B cell (primary cell): ENCODE results near the gene FSTL5.

ENCODE experiments used
- CTCF ChIP-seq: fragments of 200-600 bp; IDR thresholded peaks from one replicate; pipeline ENCODE4 v1.8.0; 2022; ENCODE audit warnings: antibody characterized with exemption, mild to moderate bottlenecking
- EZH2 ChIP-seq: IDR thresholded peaks from 2 replicates; pipeline ENCODE4 v1.6.1; 2012; ENCODE audit warnings: borderline replicate concordance, low read depth, mild to moderate bottlenecking, moderate library complexity, low read length; ENCODE audit not compliant: insufficient read depth, poor library complexity, severe bottlenecking

GRCh38 chr4:161601011-161601410 lies 562.8 kb downstream of the FSTL5 start:
- TF ChIP-seq CTCF (no peak), EZH2 (no peak)
